Medulla oblongata (tissue), 1 donor: ENCODE measurements around the gene RGMA.
"Not testable (repeated sequence)": the region's sequence is repeated elsewhere in the genome, so short reads cannot be mapped to it uniquely, and the experiment has no call there.

Source experiments
- DNase-seq: peaks from one replicate; pipeline ENCODE4 v3.0.0-alpha.2; 2015; ENCODE audit errors: extremely low spot score

Gene RGMA

GRCh38 chr15:93048426-93048721, 40.6 kb downstream of the RGMA start:
- DNase-seq: no peak

- no peak for DNase-seq
These were observed 41.2 kb downstream of the RGMA start for GRCh38 chr15:93047621-93048425.

GRCh38 chr15:93046721-93047120, 42.3 kb downstream of the RGMA start:
- DNase-seq: no peak

- no peak for DNase-seq
These were observed 42.9 kb downstream of the RGMA start for GRCh38 chr15:93046120-93046519.

GRCh38 chr15:93045191-93045785, 43.7 kb downstream of the RGMA start:
- no peak for DNase-seq

- DNase-seq: no peak
These were observed 44.5 kb downstream of the RGMA start for GRCh38 chr15:93044301-93045190.

- DNase-seq: no peak
These were observed 45.2 kb downstream of the RGMA start for GRCh38 chr15:93043621-93044300.

- DNase-seq: no peak
These were observed 46.2 kb downstream of the RGMA start for GRCh38 chr15:93042691-93043378.

- no peak for DNase-seq
These were observed 46.8 kb downstream of the RGMA start for GRCh38 chr15:93042211-93042610.

GRCh38 chr15:93041159-93041547, 47.9 kb downstream of the RGMA start:
- no peak for DNase-seq

- peak; percentile 30 for DNase-seq
These were observed 48.5 kb downstream of the RGMA start for GRCh38 chr15:93040288-93041158.

GRCh38 chr15:93039562-93040287, 49.3 kb downstream of the RGMA start:
- DNase-seq: not testable (repeated sequence)

- no peak for DNase-seq
These were observed 50.9 kb downstream of the RGMA start for GRCh38 chr15:93037820-93038705.

GRCh38 chr15:93036951-93037819, 51.8 kb downstream of the RGMA start:
- peak; percentile 89 for DNase-seq

- no peak for DNase-seq
These were observed 52.8 kb downstream of the RGMA start for GRCh38 chr15:93035953-93036810.

GRCh38 chr15:93035092-93035915, 53.7 kb downstream of the RGMA start:
- DNase-seq: no peak
